Stimulated activated CD4-positive, alpha-beta T cell treated with anti-CD3 and anti-CD28 coated beads, Interleukin-2, amount 100 ng/mL, for 24 hours (primary cell): ENCODE measurements around the gene SEMA4B.
A peak's percentile ranks its signal among the peaks of the same experiment; 100 is the strongest.
"Not testable (repeated sequence)": the region's sequence is repeated elsewhere in the genome, so short reads cannot be mapped to it uniquely, and the experiment has no call there.

ENCODE experiments used
- DNase-seq, 2 donors: peaks; one replicate each; pipeline ENCODE4 v3.0.0-alpha.2; 2020

SEMA4B gene

GRCh38 chr15:90228960-90229359, 27.8 kb downstream of the SEMA4B start:
- no peak for DNase-seq

- no peak for DNase-seq
Observed at GRCh38 chr15:90230071-90230494, 29.0 kb downstream of the SEMA4B start.

GRCh38 chr15:90230610-90231009, 29.5 kb downstream of the SEMA4B start:
- no peak for DNase-seq

GRCh38 chr15:90231028-90232017, 30.2 kb downstream of the SEMA4B start:
- DNase-seq = peak; percentile 66

- DNase-seq = no peak
Observed at GRCh38 chr15:90232196-90232595, 31.1 kb downstream of the SEMA4B start.

DNA sequence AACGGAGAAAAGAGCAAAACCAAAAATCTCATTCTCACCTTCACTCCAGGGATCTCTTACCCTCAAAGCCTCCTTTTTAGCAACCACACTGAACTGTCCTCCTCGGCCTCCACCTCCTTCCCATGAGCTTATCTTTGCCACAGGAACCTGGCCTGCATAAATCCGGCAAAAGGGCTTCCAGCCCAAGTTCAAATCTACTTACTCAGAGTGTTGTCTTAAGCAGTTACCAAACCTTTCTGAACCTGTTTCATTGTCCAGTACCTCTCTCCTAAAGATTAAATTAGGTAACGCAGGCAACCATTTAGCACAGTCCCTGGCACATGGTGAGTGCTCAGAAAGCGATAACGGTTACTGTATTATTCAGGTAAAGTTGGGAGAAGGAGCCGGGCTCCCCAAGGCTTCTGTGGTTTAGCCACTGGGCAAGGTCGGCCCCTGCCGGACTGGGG, 31.8 kb downstream of the SEMA4B start:
- no peak for DNase-seq

GRCh38 chr15:90233387-90234095, 32.4 kb downstream of the SEMA4B start, which contains the start of gene CIB1:
Gene CIB1, minus strand, starts transcription at chr15:90233941. Its CDS starts 56 bp downstream, at chr15:90233885.
- DNase-seq = peak; percentile 97 to 98

- no peak for DNase-seq
Observed at GRCh38 chr15:90234096-90234988, 33.2 kb downstream of the SEMA4B start, which contains the start of gene GDPGP1. Gene GDPGP1, plus strand, starts transcription at chr15:90234209. Its CDS starts 6,700 bp downstream, at chr15:90240909.

DNA sequence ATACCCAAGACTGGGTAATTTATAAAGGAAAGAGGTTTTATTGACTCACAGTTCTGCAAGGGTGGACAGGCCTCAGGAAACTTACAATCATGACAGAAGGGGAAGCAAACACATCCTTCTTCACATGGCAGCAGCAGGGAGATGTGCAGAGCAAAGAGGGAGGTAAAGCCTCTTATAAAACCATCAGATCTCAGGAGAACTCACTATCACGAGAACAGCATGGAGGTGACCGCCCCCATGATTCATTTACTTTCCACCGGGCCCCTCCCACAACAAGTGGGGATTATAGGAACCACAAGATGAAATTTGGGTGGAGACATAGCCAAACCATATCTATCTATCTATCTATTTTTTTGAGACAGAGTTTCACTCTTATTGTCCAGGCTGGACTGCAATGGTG, 38.2 kb downstream of the SEMA4B start:
- no peak for DNase-seq

- no peak for DNase-seq
Observed at GRCh38 chr15:90240856-90241255, 39.7 kb downstream of the SEMA4B start.

GRCh38 chr15:90241343-90242192, 40.4 kb downstream of the SEMA4B start:
- DNase-seq = no peak

GRCh38 chr15:90243943-90244639, 43.0 kb downstream of the SEMA4B start:
- no peak for DNase-seq

DNA sequence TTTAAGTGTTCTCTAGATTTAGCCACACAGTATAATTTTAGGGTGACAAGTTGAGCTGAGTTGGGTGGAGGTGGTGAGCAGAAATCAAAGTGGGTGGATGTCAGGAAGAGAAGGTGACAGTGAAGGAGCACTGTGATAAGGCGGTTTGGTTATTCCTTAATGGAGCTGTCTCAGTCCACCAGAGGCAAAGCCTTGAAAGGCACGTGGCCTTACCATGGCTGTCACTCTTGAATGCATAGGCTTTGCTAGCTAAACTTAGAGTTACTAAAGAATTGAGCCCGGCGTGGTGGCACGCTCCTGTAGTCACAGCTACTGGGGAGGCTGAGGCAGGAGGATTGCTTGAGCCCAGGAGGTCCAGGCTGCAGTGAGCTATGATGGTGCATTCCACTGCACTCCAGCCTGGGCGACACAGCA, 47.7 kb downstream of the SEMA4B start:
- DNase-seq = no peak

DNA sequence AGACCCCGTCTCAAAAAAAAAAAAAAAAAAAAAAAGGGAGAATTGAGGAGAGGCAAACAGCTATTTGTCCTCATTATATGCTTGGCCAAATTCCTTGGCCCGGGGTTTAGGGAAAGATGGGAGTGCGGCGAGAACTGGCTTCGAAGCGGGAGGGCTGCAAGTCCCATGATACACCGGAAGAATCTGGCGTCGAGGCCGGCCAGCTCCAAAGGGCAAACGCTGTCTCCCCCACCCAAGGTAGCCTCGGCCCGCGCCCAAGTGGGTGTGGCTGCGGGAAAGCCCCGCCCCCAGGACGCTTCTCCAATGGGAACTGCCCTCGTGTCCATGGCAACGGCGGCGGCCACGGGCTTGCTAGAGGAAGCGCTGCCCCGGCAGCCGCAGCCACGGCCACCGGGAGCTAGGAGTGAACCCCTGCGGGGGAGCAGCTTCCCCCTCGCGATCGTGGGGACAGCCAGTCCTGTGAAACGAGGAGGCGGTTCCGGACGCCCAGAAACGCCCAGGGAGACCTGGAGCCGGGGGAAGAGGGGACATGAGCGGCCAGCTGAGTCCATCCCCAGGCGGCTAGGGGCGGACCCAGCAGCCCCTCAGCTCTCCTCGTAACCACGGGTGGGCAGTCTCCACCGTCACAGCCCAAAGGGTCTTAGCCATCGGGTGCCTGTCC, 48.2 kb downstream of the SEMA4B start, which contains the start of gene TTLL13:
TTLL13 (plus strand) TSS at position 354 of the 661 bp plus-strand sequence. CDS start 1,075 bp downstream, outside the sequence.
- peak; percentile 84 to 96 for DNase-seq

DNA sequence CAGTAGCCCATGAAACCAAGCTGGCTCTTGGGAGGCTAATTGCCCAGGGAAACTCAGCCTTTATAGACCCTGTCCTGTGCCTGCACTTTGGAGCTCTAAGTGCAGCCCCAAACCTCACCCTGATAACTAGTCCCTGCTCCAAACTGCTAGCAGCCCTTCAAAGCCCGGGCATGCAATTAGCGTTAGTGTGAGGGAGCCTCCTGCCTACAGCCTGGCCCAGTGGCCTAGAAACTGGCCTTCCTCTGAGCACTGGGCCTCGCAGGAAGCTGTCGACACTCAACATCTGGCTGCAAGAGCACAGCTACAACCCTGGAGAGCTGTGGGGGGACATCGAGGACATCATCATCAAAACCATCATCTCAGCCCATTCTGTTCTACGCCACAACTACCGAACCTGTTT, 56.6 kb downstream of the SEMA4B start:
- no peak for DNase-seq

DNA sequence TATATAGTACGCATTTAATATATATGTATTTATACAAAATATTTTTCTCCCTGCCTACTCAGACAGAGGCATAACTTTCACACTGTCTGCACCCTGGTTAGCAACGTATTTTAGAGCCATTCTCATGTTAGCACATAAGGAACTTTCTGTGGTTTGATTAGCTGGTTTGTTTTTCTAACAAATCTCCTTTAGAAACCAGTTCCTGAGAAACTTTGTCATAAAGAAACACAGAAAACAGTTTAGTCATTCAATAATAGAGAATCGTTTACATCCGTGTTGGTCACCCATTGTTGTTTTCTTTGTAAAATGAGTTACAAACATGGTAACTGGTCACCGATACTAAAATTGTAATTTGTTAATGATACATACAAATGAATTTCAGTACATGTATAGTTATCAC, 58.4 kb downstream of the SEMA4B start:
- DNase-seq = no peak

DNA sequence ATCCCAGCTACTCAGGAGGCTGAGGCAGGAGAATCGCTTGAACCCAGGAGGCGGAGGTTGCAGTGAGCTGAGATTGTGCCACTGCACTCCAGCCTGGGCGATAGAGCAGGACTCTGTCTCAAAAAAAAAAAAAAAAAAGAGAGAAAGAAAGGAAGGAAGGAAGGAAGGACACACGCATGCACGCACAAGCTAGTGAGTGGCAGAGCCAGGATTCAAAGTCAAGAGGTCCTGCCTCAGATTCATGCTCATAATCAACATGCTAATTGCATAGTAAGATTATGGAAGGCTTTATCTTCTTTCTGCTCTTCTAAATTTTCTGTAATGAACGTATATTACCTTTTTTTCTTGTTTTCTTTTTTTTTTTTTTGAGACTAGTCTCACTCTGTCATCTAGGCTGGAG, 59.6 kb downstream of the SEMA4B start:
- DNase-seq = not testable (repeated sequence)

- no peak for DNase-seq
Observed at GRCh38 chr15:90261811-90262210, 60.7 kb downstream of the SEMA4B start.

DNA sequence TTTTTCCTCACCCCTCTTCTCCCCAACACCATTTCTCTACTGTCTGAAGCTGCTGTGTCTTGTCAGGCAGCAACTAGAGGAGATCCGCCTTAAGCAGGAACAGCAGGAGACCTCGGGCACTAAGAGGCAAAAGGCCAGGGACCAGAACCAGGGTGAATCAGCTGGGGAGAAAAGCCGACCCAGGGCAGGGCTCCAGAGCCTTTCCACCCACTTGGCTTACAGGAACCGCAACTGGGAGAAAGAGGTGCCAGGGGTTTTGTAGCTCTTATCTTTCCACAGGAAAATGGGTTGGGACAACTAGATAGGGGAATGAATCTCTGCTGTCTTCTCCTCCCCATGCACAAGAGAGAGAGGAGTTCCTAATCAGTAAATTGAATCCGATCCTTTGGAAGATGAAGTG, 61.3 kb downstream of the SEMA4B start:
- DNase-seq = no peak

- DNase-seq = peak; percentile 30 to 33
Observed at GRCh38 chr15:90264671-90265070, 63.5 kb downstream of the SEMA4B start.
